DOHH2 (cell line): ENCODE results near the gene STAG1.

Experiments used
- H3F3A ChIP-seq: fragments of 200-600 bp; sonication (generic), shearing (Covaris generic); 2 replicates; pipeline ENCODE4 v1.6.0; 2016; ENCODE audit warnings: antibody characterized with exemption, mild to moderate bottlenecking; ENCODE audit not compliant: control insufficient read depth, insufficient read depth
- H3K27ac ChIP-seq: fragments of 200-600 bp; sonication (generic); 2 replicates; pipeline ENCODE4 v1.5.1; 2014; ENCODE audit warnings: low read depth, mild to moderate bottlenecking, low read length, moderate library complexity
- H3K27me3 ChIP-seq: fragments of 200-600 bp; sonication (generic); 2 replicates; pipeline ENCODE4 v1.6.1; 2014; ENCODE audit warnings: mild to moderate bottlenecking, low read length, mixed read lengths; ENCODE audit not compliant: control insufficient read depth
- H3K36me3 ChIP-seq: fragments of 200-600 bp; sonication (generic); 2 replicates; pipeline ENCODE4 v1.6.1; 2014; ENCODE audit warnings: mild to moderate bottlenecking, low read length, moderate library complexity, mixed read lengths; ENCODE audit not compliant: control insufficient read depth
- H3K4me1 ChIP-seq: fragments of 200-600 bp; sonication (generic); 2 replicates; pipeline ENCODE4 v1.6.1; 2014; ENCODE audit warnings: mild to moderate bottlenecking, low read length, mixed read lengths; ENCODE audit not compliant: control insufficient read depth
- H3K4me2 ChIP-seq: fragments of 200-600 bp; sonication (generic); 2 replicates; pipeline ENCODE4 v1.6.0; 2014; ENCODE audit warnings: mild to moderate bottlenecking, low read length, moderate library complexity
- H3K4me3 ChIP-seq: fragments of 200-600 bp; sonication (generic); 2 replicates; pipeline ENCODE4 v1.5.1; 2014; ENCODE audit warnings: mild to moderate bottlenecking, low read length, mixed read lengths
- H3K79me2 ChIP-seq: fragments of 200-600 bp; sonication (generic); 2 replicates; pipeline ENCODE4 v1.6.1; 2014; ENCODE audit warnings: mild to moderate bottlenecking, low read length, mixed read lengths; ENCODE audit not compliant: control insufficient read depth
- H3K9me2 ChIP-seq: fragments of 200-600 bp; sonication (generic); replicated peaks from 2 replicates; pipeline ENCODE4 v1.6.1; 2014; ENCODE audit warnings: mild to moderate bottlenecking, low read length, mixed read lengths; ENCODE audit not compliant: control insufficient read depth
- H3K9me3 ChIP-seq: fragments of 200-600 bp; sonication (generic); 2 replicates; pipeline ENCODE4 v1.6.1; 2014; ENCODE audit warnings: antibody characterized with exemption, low read length, mixed read lengths; ENCODE audit not compliant: control insufficient read depth, insufficient read depth
- H4K20me1 ChIP-seq: fragments of 200-600 bp; sonication (generic); 2 replicates; pipeline ENCODE4 v1.6.0; 2014; ENCODE audit warnings: low read depth, mild to moderate bottlenecking, antibody characterized with exemption, low read length, moderate library complexity; ENCODE audit not compliant: control insufficient read depth, insufficient read depth
- EZH2phosphoT487 ChIP-seq: fragments of 200-600 bp; sonication (generic); IDR thresholded peaks from 2 replicates; pipeline ENCODE4 v1.6.1; 2017; ENCODE audit warnings: borderline replicate concordance, mild to moderate bottlenecking, antibody characterized with exemption, low read length, moderate library complexity, mixed read lengths
- TF ChIP-seq, protein P1 (sequence below): fragments of 200-600 bp; sonication (generic); IDR thresholded peaks from one replicate; pipeline ENCODE4 v1.5.1; 2014; ENCODE audit warnings: antibody characterized with exemption, mild to moderate bottlenecking, low read depth, low read length; ENCODE audit not compliant: poor library complexity, severe bottlenecking

Gene STAG1

DNA sequence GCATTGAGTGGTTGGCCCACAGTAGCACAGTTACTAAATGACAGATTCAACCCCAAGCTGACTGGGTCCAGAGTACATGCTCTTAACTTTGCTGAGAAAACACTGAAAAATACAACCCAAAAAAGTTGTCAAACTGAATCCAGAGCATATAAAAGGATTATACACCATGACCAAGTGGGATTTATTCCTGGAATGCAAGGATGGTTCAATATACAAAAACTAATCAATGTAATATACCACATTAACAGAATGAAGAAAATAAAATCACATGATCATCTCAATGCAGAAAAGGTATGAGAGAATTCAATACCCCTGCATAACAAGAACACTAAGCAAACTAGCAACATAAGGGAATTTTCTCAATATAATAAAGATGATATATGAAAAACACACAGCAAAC, 98.5 kb downstream of the STAG1 start:
- Histone ChIP-seq H3F3A (no peaks in the 10 kb centered on the region), H3K4me3 (no peak overlapping the region), H3K79me2 (peaks cover 98% of the 10 kb centered on the region), H3K4me2 (no peak overlapping the region), H3K9me2 (no peaks in the 10 kb centered on the region), H3K27ac (no peak overlapping the region), H4K20me1 (peaks cover 8% of the 10 kb centered on the region), H3K27me3 (no peaks in the 10 kb centered on the region), H3K36me3 (peaks cover 18% of the 10 kb centered on the region), H3K4me1 (peaks cover 1% of the 10 kb centered on the region), H3K9me3 (peaks cover 24% of the 10 kb centered on the region)
- TF ChIP-seq EZH2phosphoT487, result no peak
- TF ChIP-seq, protein P1, sequence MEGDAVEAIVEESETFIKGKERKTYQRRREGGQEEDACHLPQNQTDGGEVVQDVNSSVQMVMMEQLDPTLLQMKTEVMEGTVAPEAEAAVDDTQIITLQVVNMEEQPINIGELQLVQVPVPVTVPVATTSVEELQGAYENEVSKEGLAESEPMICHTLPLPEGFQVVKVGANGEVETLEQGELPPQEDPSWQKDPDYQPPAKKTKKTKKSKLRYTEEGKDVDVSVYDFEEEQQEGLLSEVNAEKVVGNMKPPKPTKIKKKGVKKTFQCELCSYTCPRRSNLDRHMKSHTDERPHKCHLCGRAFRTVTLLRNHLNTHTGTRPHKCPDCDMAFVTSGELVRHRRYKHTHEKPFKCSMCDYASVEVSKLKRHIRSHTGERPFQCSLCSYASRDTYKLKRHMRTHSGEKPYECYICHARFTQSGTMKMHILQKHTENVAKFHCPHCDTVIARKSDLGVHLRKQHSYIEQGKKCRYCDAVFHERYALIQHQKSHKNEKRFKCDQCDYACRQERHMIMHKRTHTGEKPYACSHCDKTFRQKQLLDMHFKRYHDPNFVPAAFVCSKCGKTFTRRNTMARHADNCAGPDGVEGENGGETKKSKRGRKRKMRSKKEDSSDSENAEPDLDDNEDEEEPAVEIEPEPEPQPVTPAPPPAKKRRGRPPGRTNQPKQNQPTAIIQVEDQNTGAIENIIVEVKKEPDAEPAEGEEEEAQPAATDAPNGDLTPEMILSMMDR, result no peak

- peaks cover 8% of the 10 kb centered on the region for H4K20me1 ChIP-seq
- no peaks in the 10 kb centered on the region for H3K27me3 ChIP-seq
- H3K79me2 ChIP-seq, result peaks cover 97% of the 10 kb centered on the region
- peaks cover 24% of the 10 kb centered on the region for H3K9me3 ChIP-seq
- no peaks in the 10 kb centered on the region for H3K9me2 ChIP-seq
- H3K4me3 ChIP-seq, result no peak overlapping the region
- TF ChIP-seq, protein P1, result no peak
- no peak for TF ChIP-seq EZH2phosphoT487
- no peak overlapping the region for H3K27ac ChIP-seq
- H3K4me2 ChIP-seq, result no peak overlapping the region
- no peaks in the 10 kb centered on the region for H3F3A ChIP-seq
- peaks cover 18% of the 10 kb centered on the region for H3K36me3 ChIP-seq
- peaks cover 7% of the 10 kb centered on the region for H3K4me1 ChIP-seq
These were observed 100.6 kb downstream of the STAG1 start for GRCh38 chr3:136651581-136651980.

GRCh38 chr3:136650461-136650860, 101.7 kb downstream of the STAG1 start:
- Histone ChIP-seq H3K27me3 (no peaks in the 10 kb centered on the region), H4K20me1 (peaks cover 8% of the 10 kb centered on the region), H3K79me2 (peaks cover 97% of the 10 kb centered on the region), H3F3A (no peaks in the 10 kb centered on the region), H3K9me2 (no peaks in the 10 kb centered on the region), H3K36me3 (peaks cover 15% of the 10 kb centered on the region), H3K4me1 (peaks cover 7% of the 10 kb centered on the region), H3K27ac (no peak overlapping the region), H3K4me3 (no peak overlapping the region), H3K9me3 (peaks cover 18% of the 10 kb centered on the region), H3K4me2 (no peak overlapping the region)
- TF ChIP-seq EZH2phosphoT487, result no peak
- TF ChIP-seq, protein P1, result no peak
